ENCODE data around the gene TACC2. TPM values are rescaled to one million over a fixed set of nuclear protein-coding genes. Genes with fewer than 3 reads are reported as not detected.

The TACC2 gene
- total and polyA plus RNA-seq, 3 experiments from 2014 or later, result not detected

DNA sequence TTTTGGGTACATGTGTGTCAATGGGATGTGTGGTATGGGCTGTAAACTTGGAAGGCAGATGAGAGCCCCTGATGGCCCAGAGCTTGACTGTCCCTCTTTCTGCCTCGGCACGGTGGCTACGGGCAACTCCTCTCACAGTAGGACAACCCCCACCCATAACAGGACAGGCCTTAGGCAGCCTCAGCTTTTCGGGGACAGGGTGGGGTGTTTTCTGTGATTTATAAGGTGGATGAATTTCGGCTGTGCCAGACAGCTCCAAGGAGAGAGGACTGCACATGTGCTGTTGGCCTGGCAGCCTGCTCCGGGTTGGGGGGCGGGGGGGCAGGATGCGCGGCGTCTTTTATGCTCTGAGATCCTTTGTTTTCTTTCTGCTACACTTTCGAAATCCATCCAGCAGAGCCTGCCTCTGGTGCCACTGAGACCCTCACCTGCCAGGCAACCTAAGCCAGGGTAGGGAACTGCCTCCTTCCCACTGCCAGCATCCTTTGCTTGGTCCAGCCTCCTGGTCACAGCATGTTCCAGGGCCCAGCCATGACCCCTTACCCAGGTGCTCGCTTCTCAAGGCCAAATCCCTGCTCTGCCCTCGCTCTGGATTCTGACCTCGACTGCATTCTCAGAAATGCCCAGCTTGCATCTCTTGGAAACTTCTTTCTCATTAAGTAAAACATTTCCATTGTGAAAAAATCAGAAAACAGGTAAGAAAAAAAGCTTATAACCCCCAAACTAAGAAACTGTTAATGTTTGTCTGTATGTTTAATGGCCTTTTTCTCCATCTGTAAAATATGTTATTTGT lies 266.7 kb downstream of the TACC2 start:
- CTCF ChIA-PET, result interaction anchor here (1.4 to 1.9 kb wide), 2 partner anchors 12 kb away, joined by 3 to 5 read pairs; no protein-coding TSS in a partner anchor
- no peaks in the 10 kb centered on the region for H3K4me1 ChIP-seq (ENCODE audit: insufficient read depth, low read length)
- H3K36me3 Mint-ChIP-seq, result no peaks in the 10 kb centered on the region

DNA sequence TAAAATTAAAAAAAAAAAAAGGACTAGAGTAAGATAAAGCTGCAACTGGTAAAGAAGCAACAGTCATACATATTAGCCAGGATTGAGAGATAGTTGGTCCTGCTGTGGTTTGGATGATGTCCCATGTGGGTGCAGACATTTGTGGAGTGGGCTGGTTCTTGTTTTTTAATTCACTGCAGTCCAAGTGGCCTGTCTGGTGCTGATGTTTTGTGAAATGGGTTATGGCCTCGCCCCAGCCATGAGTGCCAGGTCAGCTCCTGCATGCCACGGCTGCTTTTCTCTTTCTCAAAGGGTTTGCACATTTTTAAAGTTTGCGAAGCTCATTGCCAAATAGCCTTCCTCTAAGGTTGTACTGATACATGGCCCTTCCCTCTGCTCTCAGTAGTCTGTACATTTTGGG lies 268.1 kb downstream of the TACC2 start:
- no peak overlapping the region for H3K27ac Mint-ChIP-seq
- Histone ChIP-seq H3K27me3 (ENCODE audit: insufficient read depth, low read length, poor library complexity, severe bottlenecking) (no peaks in the 10 kb centered on the region), H3K27ac (ENCODE audit: low read depth, low read length) (no peak overlapping the region), H3K9me3 (ENCODE audit: low read length) (no peaks in the 10 kb centered on the region), H3K36me3 (ENCODE audit: insufficient read depth, low read length) (no peaks in the 10 kb centered on the region), H3K4me3 (ENCODE audit: low read length) (no peak overlapping the region), H3K4me1 (ENCODE audit: insufficient read depth, low read length) (no peaks in the 10 kb centered on the region)
- ChIA-PET CTCF (interaction anchor here (1.4 kb wide), 1 partner anchor 11 kb away, joined by 3 read pairs; no protein-coding TSS in a partner anchor), POLR2A (no interaction called here)
- peaks cover 4 to 7% (median 5%) of the 10 kb centered on the region in 5 donors for H3K9me3 Mint-ChIP-seq
- peaks cover 16 to 32% of the 10 kb centered on the region in 2 donors for H3K27me3 Mint-ChIP-seq
- no peaks in the 10 kb centered on the region for H3K4me1 Mint-ChIP-seq
- H3K4me3 Mint-ChIP-seq, result no peak overlapping the region
- no peaks in the 10 kb centered on the region for H3K36me3 Mint-ChIP-seq
- DNase-seq, result no peak

More for the DNA sequence above, 266.7 kb downstream of the TACC2 start:
- H3K27ac Mint-ChIP-seq, result no peak overlapping the region
- POLR2A ChIA-PET, result no interaction called here
- DNase-seq, result no peak
- H3K36me3 ChIP-seq (ENCODE audit: insufficient read depth, low read length), result no peaks in the 10 kb centered on the region
- H3K4me3 Mint-ChIP-seq, result no peak overlapping the region
- H3K27me3 ChIP-seq (ENCODE audit: insufficient read depth, low read length, poor library complexity, severe bottlenecking), result no peaks in the 10 kb centered on the region
- H3K27me3 Mint-ChIP-seq, result peaks cover 9 to 29% of the 10 kb centered on the region in 2 donors
- H3K4me1 Mint-ChIP-seq, result no peaks in the 10 kb centered on the region
- H3K9me3 Mint-ChIP-seq, result peaks cover 0 to 3% (median 0%) of the 10 kb centered on the region in 5 donors
- H3K9me3 ChIP-seq (ENCODE audit: low read length), result no peaks in the 10 kb centered on the region
- no peak overlapping the region for H3K27ac ChIP-seq (ENCODE audit: low read depth, low read length)
- H3K4me3 ChIP-seq (ENCODE audit: low read length), result no peak overlapping the region

DNA sequence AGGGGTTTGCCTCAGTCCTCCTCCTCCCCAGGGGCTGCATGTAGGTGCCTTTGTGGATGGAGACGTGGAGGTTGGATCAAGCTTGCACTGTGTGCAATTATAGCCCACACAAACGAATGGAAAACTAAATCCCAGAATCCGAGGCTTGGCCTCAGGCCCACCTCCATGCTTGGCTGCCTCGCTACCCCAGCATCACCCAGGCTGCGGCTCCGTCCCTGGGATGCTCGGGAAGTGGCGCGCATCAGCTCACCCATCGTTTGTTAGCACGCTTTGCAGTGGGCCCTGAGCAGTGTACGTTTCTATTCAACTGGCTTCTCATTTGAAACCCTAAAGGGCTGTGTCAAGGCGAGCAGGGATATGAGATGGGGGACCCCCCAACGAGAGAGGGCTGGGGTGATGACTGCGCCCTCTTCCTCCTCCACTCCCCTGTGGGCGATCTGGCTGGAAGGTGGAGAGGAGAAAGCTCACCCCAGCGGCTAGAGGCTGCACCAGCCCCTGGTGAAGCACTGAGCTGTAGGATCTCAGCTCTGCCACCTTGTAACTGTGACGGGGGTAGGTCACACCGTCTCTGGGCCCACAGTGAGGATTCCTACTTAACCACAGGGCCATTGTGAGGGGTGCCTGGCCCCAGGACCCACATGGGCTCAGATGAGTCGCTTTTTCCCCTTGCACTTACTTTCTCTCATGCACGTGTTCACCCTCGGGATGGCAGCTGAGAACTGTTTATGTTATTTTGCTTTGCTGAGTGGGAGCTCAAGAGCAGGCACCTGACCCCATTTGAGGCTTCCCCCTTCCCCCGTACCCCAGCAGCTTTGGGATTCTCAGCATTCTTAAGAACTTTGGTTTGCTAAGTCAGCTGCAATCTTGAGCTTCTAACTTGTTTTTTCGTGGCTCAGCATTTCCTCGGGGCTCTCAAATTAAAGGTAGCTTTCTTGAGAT lies 269.4 kb downstream of the TACC2 start:
- DNase-seq, result no peak
- Histone ChIP-seq H3K9me3 (ENCODE audit: low read length) (no peaks in the 10 kb centered on the region), H3K27me3 (ENCODE audit: insufficient read depth, low read length, poor library complexity, severe bottlenecking) (no peaks in the 10 kb centered on the region), H3K4me3 (ENCODE audit: low read length) (no peak overlapping the region), H3K27ac (ENCODE audit: low read depth, low read length) (no peak overlapping the region), H3K4me1 (ENCODE audit: insufficient read depth, low read length) (no peaks in the 10 kb centered on the region), H3K36me3 (ENCODE audit: insufficient read depth, low read length) (no peaks in the 10 kb centered on the region)
- H3K27ac Mint-ChIP-seq, result no peak overlapping the region
- no peaks in the 10 kb centered on the region for H3K4me1 Mint-ChIP-seq
- no peak overlapping the region for H3K4me3 Mint-ChIP-seq
- H3K9me3 Mint-ChIP-seq, result peaks cover 10 to 15% (median 13%) of the 10 kb centered on the region in 5 donors
- peaks cover 0 to 2% (median 0%) of the 10 kb centered on the region in 3 donors for H3K36me3 Mint-ChIP-seq
- ChIA-PET CTCF (interaction anchor here (1.7 kb wide), 1 partner anchor 10 kb away, joined by 7 read pairs; no protein-coding TSS in a partner anchor), POLR2A (no interaction called here)
- H3K27me3 Mint-ChIP-seq, result peaks cover 18 to 32% of the 10 kb centered on the region in 2 donors

DNA sequence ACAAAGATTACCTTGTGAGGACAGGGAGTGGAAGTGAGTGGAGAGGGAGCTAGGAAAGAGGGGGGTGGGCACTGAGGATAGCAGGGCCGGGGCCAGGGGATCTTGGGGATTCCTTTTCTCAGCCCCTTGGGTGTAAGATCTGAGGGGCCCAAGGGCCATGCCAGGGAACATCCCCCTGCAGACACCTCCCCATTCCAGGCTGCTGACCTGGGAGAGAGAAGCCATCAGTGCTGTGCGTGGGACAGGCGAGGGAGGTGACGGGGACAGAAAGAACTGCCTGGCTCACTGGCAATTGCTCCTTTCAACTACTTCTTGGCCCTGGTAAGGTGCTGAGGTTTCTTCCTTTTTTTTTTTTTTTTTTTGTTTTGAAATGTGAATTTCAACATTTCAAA lies 270.1 kb downstream of the TACC2 start:
- H3K36me3 Mint-ChIP-seq, result peaks cover 0 to 7% (median under 1%) of the 10 kb centered on the region in 3 donors
- H3K4me3 ChIP-seq (ENCODE audit: low read length), result no peak overlapping the region
- DNase-seq, result no peak
- H3K36me3 ChIP-seq (ENCODE audit: insufficient read depth, low read length), result no peaks in the 10 kb centered on the region
- H3K4me1 ChIP-seq (ENCODE audit: insufficient read depth, low read length), result no peaks in the 10 kb centered on the region
- H3K4me1 Mint-ChIP-seq, result no peaks in the 10 kb centered on the region
- H3K27ac Mint-ChIP-seq, result no peak overlapping the region
- H3K27ac ChIP-seq (ENCODE audit: low read depth, low read length), result no peak overlapping the region
- H3K9me3 ChIP-seq (ENCODE audit: low read length), result no peaks in the 10 kb centered on the region
- ChIA-PET POLR2A (no interaction called here), CTCF (interaction anchor here (1.7 kb wide), 1 partner anchor 9 kb away, joined by 7 read pairs; no protein-coding TSS in a partner anchor)
- peaks cover 21 to 35% of the 10 kb centered on the region in 2 donors for H3K27me3 Mint-ChIP-seq
- H3K27me3 ChIP-seq (ENCODE audit: insufficient read depth, low read length, poor library complexity, severe bottlenecking), result no peaks in the 10 kb centered on the region
- peaks cover 13 to 22% (median 17%) of the 10 kb centered on the region in 5 donors for H3K9me3 Mint-ChIP-seq
- H3K4me3 Mint-ChIP-seq, result no peak overlapping the region

DNA sequence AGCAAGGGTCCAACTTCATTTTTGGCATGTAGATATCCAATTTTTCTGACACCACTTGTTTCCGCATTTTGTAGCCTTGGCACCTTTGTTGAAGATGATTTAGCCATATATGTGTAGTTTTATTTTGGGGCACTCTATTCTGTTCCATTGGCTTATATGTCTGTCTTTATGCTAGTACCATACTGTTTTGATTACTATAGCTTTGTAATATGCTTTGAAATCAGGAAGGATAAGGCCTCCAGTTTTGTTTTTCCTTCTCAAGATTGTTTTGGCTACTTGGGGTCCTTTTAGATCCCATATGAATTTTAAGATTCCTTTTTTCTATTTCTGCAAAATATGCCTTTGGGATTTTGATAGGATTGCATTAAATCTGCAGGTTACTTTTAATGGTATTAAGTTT lies 272.6 kb downstream of the TACC2 start:
- Mint-ChIP-seq H3K27me3 (peaks cover 20 to 55% of the 10 kb centered on the region in 2 donors), H3K27ac (no peak overlapping the region)

DNA sequence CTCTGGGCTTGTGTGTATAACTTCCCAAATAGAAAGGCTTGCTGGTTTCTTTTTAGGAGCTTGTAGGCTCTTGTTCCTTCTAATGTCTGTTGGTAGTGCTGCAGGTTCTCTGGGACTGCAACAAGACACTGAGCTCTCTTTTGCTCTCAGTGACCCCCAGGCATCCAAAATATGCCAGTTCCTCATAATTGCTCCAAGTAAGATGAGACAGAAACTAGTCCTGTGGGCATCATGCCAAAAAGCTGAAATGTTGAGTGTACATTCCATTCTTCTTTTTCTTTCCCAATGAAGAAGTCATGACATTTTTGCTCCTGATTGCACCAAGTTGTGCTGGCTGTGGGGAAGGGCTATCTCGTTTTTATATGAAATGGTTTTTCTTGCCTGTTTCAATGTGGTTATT lies 275.0 kb downstream of the TACC2 start:
- peaks cover 0 to 1% (median 0%) of the 10 kb centered on the region in 3 donors for H3K4me1 Mint-ChIP-seq
- H3K27ac ChIP-seq (ENCODE audit: low read depth, low read length), result no peak overlapping the region
- ChIA-PET POLR2A (no interaction called here), CTCF (no interaction called here)
- peaks cover 0 to 7% (median 3%) of the 10 kb centered on the region in 3 donors for H3K36me3 Mint-ChIP-seq
- no peaks in the 10 kb centered on the region for H3K36me3 ChIP-seq (ENCODE audit: insufficient read depth, low read length)
- no peak overlapping the region for H3K27ac Mint-ChIP-seq
- H3K4me3 Mint-ChIP-seq, result no peak overlapping the region
- H3K27me3 Mint-ChIP-seq, result peaks cover 17 to 57% of the 10 kb centered on the region in 2 donors
- no peaks in the 10 kb centered on the region for H3K9me3 ChIP-seq (ENCODE audit: low read length)
- peaks cover 13 to 23% (median 17%) of the 10 kb centered on the region in 5 donors for H3K9me3 Mint-ChIP-seq
- no peak for DNase-seq
- no peaks in the 10 kb centered on the region for H3K27me3 ChIP-seq (ENCODE audit: insufficient read depth, low read length, poor library complexity, severe bottlenecking)
- no peak overlapping the region for H3K4me3 ChIP-seq (ENCODE audit: low read length)
- H3K4me1 ChIP-seq (ENCODE audit: insufficient read depth, low read length), result no peaks in the 10 kb centered on the region

More for the DNA sequence above, 272.6 kb downstream of the TACC2 start:
- Mint-ChIP-seq H3K4me1 (no peaks in the 10 kb centered on the region), H3K36me3 (peaks cover 0 to 7% (median 3%) of the 10 kb centered on the region in 3 donors), H3K9me3 (peaks cover 13 to 23% (median 17%) of the 10 kb centered on the region in 5 donors), H3K4me3 (no peak overlapping the region)
- H3K4me1 ChIP-seq (ENCODE audit: insufficient read depth, low read length), result no peaks in the 10 kb centered on the region
- POLR2A ChIA-PET, result no interaction called here
- CTCF ChIA-PET, result no interaction called here
- no peaks in the 10 kb centered on the region for H3K9me3 ChIP-seq (ENCODE audit: low read length)
- H3K27ac ChIP-seq (ENCODE audit: low read depth, low read length), result no peak overlapping the region
- H3K36me3 ChIP-seq (ENCODE audit: insufficient read depth, low read length), result no peaks in the 10 kb centered on the region
- no peak for DNase-seq
- H3K4me3 ChIP-seq (ENCODE audit: low read length), result no peak overlapping the region
- no peaks in the 10 kb centered on the region for H3K27me3 ChIP-seq (ENCODE audit: insufficient read depth, low read length, poor library complexity, severe bottlenecking)

DNA sequence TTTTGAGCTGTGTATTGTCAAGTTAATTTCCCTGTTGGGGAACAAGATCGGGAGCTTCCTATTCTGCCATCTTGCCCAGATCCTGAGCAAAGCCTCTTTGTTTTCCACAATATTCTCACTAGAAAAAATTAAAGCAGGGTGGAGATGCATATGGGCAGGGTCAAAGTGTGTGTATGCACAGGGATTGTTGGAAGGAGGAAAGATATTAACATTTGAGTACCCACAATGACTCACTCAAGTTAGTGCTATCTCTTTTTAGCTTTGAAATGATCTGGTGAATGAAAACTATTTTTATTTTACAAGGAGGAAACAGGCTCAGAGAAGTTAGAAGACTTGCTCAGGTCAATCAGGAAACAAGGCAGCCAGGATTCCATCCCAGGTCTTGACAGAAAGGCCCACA lies 275.5 kb downstream of the TACC2 start:
- Histone ChIP-seq H3K4me1 (ENCODE audit: insufficient read depth, low read length) (no peaks in the 10 kb centered on the region), H3K4me3 (ENCODE audit: low read length) (no peak overlapping the region), H3K27ac (ENCODE audit: low read depth, low read length) (no peak overlapping the region), H3K27me3 (ENCODE audit: insufficient read depth, low read length, poor library complexity, severe bottlenecking) (no peaks in the 10 kb centered on the region), H3K9me3 (ENCODE audit: low read length) (no peaks in the 10 kb centered on the region), H3K36me3 (ENCODE audit: insufficient read depth, low read length) (no peaks in the 10 kb centered on the region)
- H3K4me1 Mint-ChIP-seq, result peaks cover 0 to 1% (median 0%) of the 10 kb centered on the region in 3 donors
- peaks cover 17 to 58% of the 10 kb centered on the region in 2 donors for H3K27me3 Mint-ChIP-seq
- CTCF ChIA-PET, result no interaction called here
- peaks cover 0 to 7% (median 3%) of the 10 kb centered on the region in 3 donors for H3K36me3 Mint-ChIP-seq
- no peak overlapping the region for H3K27ac Mint-ChIP-seq
- POLR2A ChIA-PET, result no interaction called here
- DNase-seq, result no peak
- peaks cover 13 to 23% (median 17%) of the 10 kb centered on the region in 5 donors for H3K9me3 Mint-ChIP-seq
- H3K4me3 Mint-ChIP-seq, result no peak overlapping the region

All from CD8-positive, alpha-beta memory T cell (primary cell).